H1 (cell line): Measurements from ENCODE around the gene ANKRD30A. TPM values are rescaled to one million over a fixed set of nuclear protein-coding genes. Genes with fewer than 3 reads are reported as not detected.

ENCODE experiments used
- CTCF ChIA-PET: fragments of 300-600 bp; sonication (Branson Sonifier 250); formaldehyde crosslinking; loops from one replicate; lab custom pipeline; 2021; ENCODE audit not compliant: partially characterized antibody; lab: Charles Lee
- POLR2A ChIA-PET: fragments of 300-600 bp; sonication (Branson Sonifier 250); formaldehyde crosslinking; loops from one replicate; lab custom pipeline; 2021; ENCODE audit warnings: inconsistent platforms; ENCODE audit not compliant: partially characterized antibody; lab: Charles Lee
- DNase-seq, 2 experiments: peaks; one replicate each; pipeline versions ENCODE4 v3.0.0 to v3.0.0-alpha.2; 2010 to 2022; ENCODE audit warnings: low spot score in 2 of 2, low read depth in 1 of 2, mixed read lengths in 1 of 2
- FAIRE-seq: peaks from 2 replicates; lab custom pipeline; 2011; peaks lifted over from hg19 to GRCh38; lab: Jason Lieb, UNC
- H2AFZ ChIP-seq: 2 replicates; pipeline ENCODE4 v1.8.1; 2012; ENCODE audit warnings: low read length, inconsistent platforms
- H2AK5ac ChIP-seq: 2 replicates; pipeline ENCODE4 v1.6.1; 2013; ENCODE audit warnings: low read depth, low read length
- H2BK120ac ChIP-seq: replicated peaks from 2 replicates; pipeline ENCODE3; 2013; ENCODE audit warnings: low read depth, low read length, inconsistent platforms
- H2BK12ac ChIP-seq: 2 replicates; pipeline ENCODE4 v1.6.1; 2013; ENCODE audit warnings: low read depth, low read length
- H2BK15ac ChIP-seq: 2 replicates; pipeline ENCODE4 v1.6.1; 2013; ENCODE audit warnings: low read length
- H2BK20ac ChIP-seq: 2 replicates; pipeline ENCODE4 v1.6.1; 2013; ENCODE audit warnings: low read length
- H2BK5ac ChIP-seq: 2 replicates; pipeline ENCODE4 v1.6.1; 2013; ENCODE audit warnings: low read depth, low read length
- H3K14ac ChIP-seq: 2 replicates; pipeline ENCODE4 v1.6.1; 2013; ENCODE audit warnings: inconsistent platforms; ENCODE audit not compliant: insufficient read length
- H3K18ac ChIP-seq: 2 replicates; pipeline ENCODE4 v1.6.1; 2013; ENCODE audit warnings: low read length; ENCODE audit errors: extremely low read depth
- H3K23ac ChIP-seq: 2 replicates; pipeline ENCODE4 v1.6.1; 2013; ENCODE audit warnings: inconsistent platforms; ENCODE audit not compliant: insufficient read length
- H3K23me2 ChIP-seq: 2 replicates; pipeline ENCODE4 v1.6.1; 2013; ENCODE audit warnings: low read depth, low read length
- H3K27ac ChIP-seq: 2 replicates; pipeline ENCODE4 v1.6.1; 2011; ENCODE audit warnings: low read depth, low read length, inconsistent platforms
- H3K27me3 ChIP-seq, 4 experiments: replicated peaks in 1 of 4; 1 replicate in 1 of 4; 2 replicates in 3 of 4; pipeline versions ENCODE4 v1.6.1 to v1.8.1; 2011 to 2013; ENCODE audit warnings: low read length in 3 of 4, mild to moderate bottlenecking in 3 of 4, inconsistent platforms in 2 of 4, mixed read lengths in 2 of 4, moderate library complexity in 1 of 4; ENCODE audit not compliant: control insufficient read depth in 3 of 4, insufficient read depth in 3 of 4; ENCODE audit errors: extremely low read depth in 1 of 4
- H3K36me3 ChIP-seq, 4 experiments: 2 replicates each; pipeline versions ENCODE4 v1.6.1 to v1.8.1; 2011 to 2013; ENCODE audit warnings: mild to moderate bottlenecking in 4 of 4, low read length in 3 of 4, moderate library complexity in 2 of 4, control low read depth in 1 of 4, inconsistent platforms in 1 of 4; ENCODE audit not compliant: insufficient read depth in 4 of 4, control insufficient read depth in 2 of 4
- H3K4ac ChIP-seq: replicated peaks from 2 replicates; pipeline ENCODE3; 2013; ENCODE audit warnings: low read length, low read depth, mixed read lengths, inconsistent platforms; ENCODE audit not compliant: insufficient read length
- H3K4me1 ChIP-seq, 4 experiments: replicated peaks in 1 of 4; 1 replicate in 1 of 4; 2 replicates in 3 of 4; pipeline versions ENCODE4 v1.6.1 to v1.8.1; 2011 to 2013; ENCODE audit warnings: low read length in 3 of 4, inconsistent platforms in 2 of 4, mixed read lengths in 1 of 4; ENCODE audit not compliant: insufficient read depth in 4 of 4, control insufficient read depth in 3 of 4
- H3K4me2 ChIP-seq, 2 experiments: 2 replicates each; pipeline versions ENCODE4 v1.6.1 to v1.8.1; 2011 to 2013; ENCODE audit warnings: low read depth in 2 of 2, low read length in 2 of 2, control low read depth in 1 of 2, inconsistent platforms in 1 of 2, mild to moderate bottlenecking in 1 of 2; ENCODE audit not compliant: insufficient read depth in 1 of 2
- H3K4me3 ChIP-seq, 4 experiments: fragments of 200-600, 300-600 bp in 1 of 4; sonication (generic), shearing (Covaris generic), sonication (Bioruptor Twin) in 1 of 4; 2 replicates each; pipeline versions ENCODE4 v1.5.1 to v1.8.1; 2011 to 2016; ENCODE audit warnings: low read length in 4 of 4, low read depth in 3 of 4, control low read depth in 2 of 4, inconsistent platforms in 2 of 4, mild to moderate bottlenecking in 2 of 4, mixed read lengths in 1 of 4, moderate library complexity in 1 of 4; ENCODE audit not compliant: insufficient read depth in 2 of 4; ENCODE audit errors: extremely low read depth in 1 of 4
- H3K56ac ChIP-seq: replicated peaks from 2 replicates; pipeline ENCODE3; 2013; ENCODE audit warnings: low read depth, mild to moderate bottlenecking, mixed read lengths, low read length, inconsistent platforms; ENCODE audit not compliant: insufficient read length
- H3K79me1 ChIP-seq: 2 replicates; pipeline ENCODE4 v1.6.1; 2013; ENCODE audit warnings: low read depth, low read length, control low read depth
- H3K79me2 ChIP-seq, 2 experiments: 2 replicates each; pipeline versions ENCODE4 v1.6.1 to v1.8.1; 2012 to 2013; ENCODE audit warnings: low read length in 2 of 2, mild to moderate bottlenecking in 2 of 2, inconsistent platforms in 1 of 2; ENCODE audit not compliant: insufficient read depth in 2 of 2, control insufficient read depth in 1 of 2
- H3K9ac ChIP-seq, 4 experiments: replicated peaks in 1 of 4; 1 replicate in 1 of 4; 2 replicates in 3 of 4; pipeline versions ENCODE4 v1.6.1 to v1.8.1; 2011 to 2013; ENCODE audit warnings: low read depth in 3 of 4, low read length in 3 of 4, control low read depth in 2 of 4, mild to moderate bottlenecking in 2 of 4, moderate library complexity in 2 of 4, inconsistent platforms in 1 of 4; ENCODE audit errors: extremely low read depth in 1 of 4
- H3K9me3 ChIP-seq, 2 experiments: 2 replicates each; pipeline versions ENCODE4 v1.6.1 to v1.8.1; 2012 to 2013; ENCODE audit warnings: mild to moderate bottlenecking in 2 of 2, moderate library complexity in 2 of 2, control low read depth in 1 of 2, inconsistent platforms in 1 of 2, low read depth in 1 of 2, low read length in 1 of 2, mixed read lengths in 1 of 2; ENCODE audit not compliant: insufficient read depth in 2 of 2
- H4K20me1 ChIP-seq, 2 experiments: replicated peaks in 1 of 2; 2 replicates each; pipeline versions ENCODE3 to v1.8.1; 2011 to 2013; ENCODE audit warnings: inconsistent platforms in 2 of 2, low read length in 2 of 2, mild to moderate bottlenecking in 1 of 2; ENCODE audit not compliant: insufficient read depth in 2 of 2, control insufficient read depth in 1 of 2
- H4K5ac ChIP-seq: 2 replicates; pipeline ENCODE4 v1.6.1; 2013; ENCODE audit warnings: low read length, low read depth, mixed read lengths, inconsistent platforms; ENCODE audit not compliant: insufficient read length
- H4K8ac ChIP-seq: 2 replicates; pipeline ENCODE4 v1.8.0; 2013; ENCODE audit warnings: mild to moderate bottlenecking, moderate library complexity, low read length, inconsistent platforms; ENCODE audit not compliant: insufficient read depth; ENCODE audit errors: extremely low read depth
- H4K91ac ChIP-seq: replicated peaks from 2 replicates; pipeline ENCODE3; 2013; ENCODE audit warnings: low read length, mixed read lengths, inconsistent platforms; ENCODE audit not compliant: insufficient read length
- TCF12 ChIP-seq: IDR thresholded peaks from 2 replicates; pipeline ENCODE4 v1.6.1; 2011; ENCODE audit warnings: low read depth, mild to moderate bottlenecking, low read length
- WGBS, 2 experiments: shearing (Covaris generic) in 1 of 2; methylation state at CpG; one replicate each; pipeline versions ENCODE4 v1.1.6 to v1.1.7; 2013 to 2015; ENCODE audit warnings: low lambda C conversion rate in 2 of 2, mixed read lengths in 2 of 2, inconsistent platforms in 1 of 2, low coverage in 1 of 2, missing lambda C conversion rate in 1 of 2; ENCODE audit not compliant: insufficient replicate concordance in 2 of 2, insufficient coverage in 1 of 2, insufficient read length in 1 of 2; ENCODE audit errors: extremely low coverage in 1 of 2, missing lambda C conversion rate in 1 of 2; 5-methylcytosine and 5-hydroxymethylcytosine counted together
- polyA plus RNA-seq, 7 experiments: library from polyadenylated mRNA; depleted of rRNA in 3 of 7; stranded (reverse) in 5 of 7; unstranded in 2 of 7; fragments of >200 nt in 5 of 7; fragments of 200-250 nt in 2 of 7; gene quantifications; 1 replicate in 5 of 7; 2 replicates in 1 of 7; 4 replicates in 1 of 7; pipeline versions ENCODE4 v1.2.1 to v1.2.3, GENCODE V29; 2011 to 2013; ENCODE audit warnings: missing spikeins in 2 of 7, mixed read lengths in 2 of 7
- total RNA-seq: library from RNA; stranded (reverse); fragmentation: NEBNext Ultra II Directional; extraction: Animal tissue kit (Norgen Biotek cat#: 25700); gene quantifications from 2 replicates; pipeline ENCODE4 v1.2.1, GENCODE V29; 2021
- TF ChIP-seq, protein P1 (sequence below): IDR thresholded peaks from 2 replicates; pipeline ENCODE4 v1.6.1; 2012; ENCODE audit warnings: inconsistent platforms
- TF ChIP-seq, protein P2 (sequence below): IDR thresholded peaks from 2 replicates; pipeline ENCODE4 v1.6.1; 2011; ENCODE audit warnings: low read depth, mild to moderate bottlenecking, low read length; ENCODE audit not compliant: insufficient read depth

The ANKRD30A gene
- total and polyA plus RNA-seq, 2 of the 8 experiments (the other 6 are each of a cell fraction or from before 2014, with no cell fraction given), result not detected

DNA sequence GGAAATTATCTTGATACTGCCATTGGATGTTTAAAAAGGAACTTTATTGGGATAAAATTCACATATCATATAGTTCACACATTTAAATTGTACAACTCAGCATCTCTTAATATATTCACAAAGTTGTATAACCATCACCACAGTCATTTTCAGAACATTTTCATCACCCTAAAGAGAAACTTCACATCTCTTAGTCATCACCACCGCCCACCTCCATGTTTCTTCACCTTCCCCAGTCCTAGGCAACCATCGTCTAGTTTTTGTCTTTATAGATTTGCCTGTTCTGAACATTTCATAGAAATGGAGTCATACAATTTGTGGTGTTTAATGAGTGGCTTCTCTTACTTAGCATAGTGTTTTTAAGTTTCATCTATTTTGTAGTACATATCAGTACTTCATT is 96.6 kb downstream of the ANKRD30A start:
- no peak overlapping the region for H2BK5ac ChIP-seq
- no peaks in the 10 kb centered on the region for H3K23me2 ChIP-seq
- no peak overlapping the region for H2AFZ ChIP-seq
- DNase-seq (no peak), FAIRE-seq (no peak)
- no peak overlapping the region for H3K4me2 ChIP-seq
- H3K56ac ChIP-seq, result no peak overlapping the region
- H4K91ac ChIP-seq, result no peak overlapping the region
- H2BK120ac ChIP-seq, result no peak overlapping the region
- no peaks in the 10 kb centered on the region for H3K36me3 ChIP-seq
- H3K9me3 ChIP-seq, result peaks cover 27 to 29% of the 10 kb centered on the region in 2 experiments
- no peak overlapping the region for H2BK12ac ChIP-seq
- H2AK5ac ChIP-seq, result no peak overlapping the region
- H3K79me1 ChIP-seq, result no peaks in the 10 kb centered on the region
- POLR2A ChIA-PET, result no interaction called here
- H3K79me2 ChIP-seq, result no peaks in the 10 kb centered on the region
- H2BK20ac ChIP-seq, result no peak overlapping the region
- no peak overlapping the region for H3K9ac ChIP-seq
- no peak overlapping the region for H4K8ac ChIP-seq
- no peak overlapping the region for H4K5ac ChIP-seq
- no peak overlapping the region for H3K4ac ChIP-seq
- no peak overlapping the region for H3K18ac ChIP-seq
- no peak overlapping the region for H3K23ac ChIP-seq
- TF ChIP-seq, protein P1, sequence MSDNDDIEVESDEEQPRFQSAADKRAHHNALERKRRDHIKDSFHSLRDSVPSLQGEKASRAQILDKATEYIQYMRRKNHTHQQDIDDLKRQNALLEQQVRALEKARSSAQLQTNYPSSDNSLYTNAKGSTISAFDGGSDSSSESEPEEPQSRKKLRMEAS, result no peak
- TF ChIP-seq TCF12, result no peak
- TF ChIP-seq, protein P2, sequence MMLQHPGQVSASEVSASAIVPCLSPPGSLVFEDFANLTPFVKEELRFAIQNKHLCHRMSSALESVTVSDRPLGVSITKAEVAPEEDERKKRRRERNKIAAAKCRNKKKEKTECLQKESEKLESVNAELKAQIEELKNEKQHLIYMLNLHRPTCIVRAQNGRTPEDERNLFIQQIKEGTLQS, result no peak
- no peaks in the 10 kb centered on the region for H3K4me1 ChIP-seq
- CTCF ChIA-PET, result no interaction called here
- H3K27ac ChIP-seq, result no peak overlapping the region
- WGBS, 2 experiments, result 19% methylated on average over 2 of the region's 2 CpGs; no CpG with 5 or more reads in 1 of the 2 experiments
- no peak overlapping the region for H3K4me3 ChIP-seq
- no peaks in the 10 kb centered on the region for H3K27me3 ChIP-seq
- H4K20me1 ChIP-seq, result no peaks in the 10 kb centered on the region
- no peak overlapping the region for H3K14ac ChIP-seq
- no peak overlapping the region for H2BK15ac ChIP-seq
